GM18868 (cell line): ENCODE measurements around the gene ITSN2.
A peak's percentile ranks its signal among the peaks of the same experiment; 100 is the strongest.

Experiments used
- ATAC-seq: cut with Tn5 transposase; IDR thresholded peaks from one replicate; pipeline ENCODE4 v1.9.1; 2021; ENCODE audit warnings: mild to moderate bottlenecking, moderate library complexity; ENCODE audit not compliant: unreplicated experiment

Gene ITSN2

DNA sequence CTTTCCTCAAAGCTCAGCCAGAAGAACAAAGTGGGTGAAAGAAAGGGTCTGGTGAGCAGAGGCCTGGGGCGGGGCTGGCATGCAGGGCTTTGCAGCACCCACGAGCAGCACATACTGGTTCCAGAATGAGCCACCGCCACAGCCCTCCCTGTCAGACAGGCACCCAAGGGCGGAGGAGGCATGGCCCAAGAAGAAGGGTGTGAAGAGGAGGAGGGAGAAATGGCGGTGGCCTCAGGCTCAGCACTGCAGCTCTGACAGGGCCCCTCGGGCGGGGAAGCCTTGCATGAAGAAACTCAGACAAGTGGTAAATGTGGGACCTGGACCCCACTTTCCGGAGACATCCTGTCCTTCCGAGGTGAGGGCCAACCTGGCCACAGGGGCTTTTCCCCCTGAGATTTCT, 169.8 kb downstream of the ITSN2 start:
- no peak for ATAC-seq

DNA sequence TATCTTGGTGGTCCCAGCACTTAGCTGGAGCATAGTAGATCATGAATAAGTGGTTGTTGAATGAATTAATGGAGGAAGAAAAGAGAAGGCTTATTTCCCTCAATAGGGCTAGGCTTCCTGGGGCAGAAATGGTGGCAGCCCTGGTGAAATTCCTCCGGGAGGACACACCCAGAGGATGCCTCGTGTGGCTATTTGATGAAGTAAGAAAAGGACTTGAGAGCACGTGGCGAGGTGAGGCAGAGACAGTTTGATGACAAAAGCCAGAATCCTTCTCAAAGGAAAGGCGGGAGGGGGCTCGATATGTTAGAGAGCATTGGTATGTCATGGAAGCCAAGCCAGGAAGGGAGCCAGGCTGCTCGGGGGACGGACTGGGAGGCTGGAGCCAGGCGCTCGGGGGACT, 170.8 kb downstream of the ITSN2 start:
- no peak for ATAC-seq

- no peak for ATAC-seq
Measured at GRCh38 chr2:24183366-24184069, 176.8 kb downstream of the ITSN2 start.

DNA sequence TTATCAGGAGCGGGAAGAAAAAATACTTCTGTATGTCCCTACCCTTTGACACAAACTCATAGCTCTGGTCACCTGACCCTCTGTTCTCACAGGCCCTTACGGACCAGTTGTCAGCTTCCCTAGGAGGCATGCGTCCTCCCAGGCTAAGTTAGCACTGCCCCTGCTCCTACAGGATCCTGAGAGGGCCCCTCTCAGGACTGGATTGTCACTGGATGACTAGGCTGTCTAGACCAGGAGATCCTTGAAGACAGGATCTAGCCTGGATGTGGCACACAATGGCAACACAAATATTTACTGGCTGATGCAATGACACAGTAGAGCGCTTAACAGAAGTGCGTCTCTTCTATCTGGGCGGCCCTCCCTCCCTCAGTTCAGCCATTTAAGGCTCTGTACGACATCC, 177.8 kb downstream of the ITSN2 start:
- no peak for ATAC-seq

- no peak for ATAC-seq
Measured at GRCh38 chr2:24181849-24182248, 178.5 kb downstream of the ITSN2 start.

DNA sequence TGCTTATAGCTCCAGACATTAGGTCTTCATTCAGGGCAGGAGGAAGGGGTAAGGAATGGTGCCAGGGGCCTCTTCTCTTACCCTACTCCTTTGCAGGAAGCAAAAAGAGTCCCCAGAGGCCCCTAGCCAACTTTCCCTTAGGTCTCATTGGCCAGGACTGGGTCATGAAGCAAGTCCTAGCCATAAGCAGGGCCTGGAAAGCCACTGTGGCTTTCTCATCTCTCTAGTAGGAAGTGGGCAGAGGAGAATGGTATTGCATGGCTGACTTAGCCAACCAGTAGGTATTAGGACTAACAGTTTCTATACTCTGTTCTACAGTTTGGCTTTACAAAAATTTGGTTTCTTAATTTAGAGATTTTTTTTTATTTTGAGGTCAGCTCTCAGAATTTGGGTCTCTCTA, 180.7 kb downstream of the ITSN2 start:
- ATAC-seq = no peak

DNA sequence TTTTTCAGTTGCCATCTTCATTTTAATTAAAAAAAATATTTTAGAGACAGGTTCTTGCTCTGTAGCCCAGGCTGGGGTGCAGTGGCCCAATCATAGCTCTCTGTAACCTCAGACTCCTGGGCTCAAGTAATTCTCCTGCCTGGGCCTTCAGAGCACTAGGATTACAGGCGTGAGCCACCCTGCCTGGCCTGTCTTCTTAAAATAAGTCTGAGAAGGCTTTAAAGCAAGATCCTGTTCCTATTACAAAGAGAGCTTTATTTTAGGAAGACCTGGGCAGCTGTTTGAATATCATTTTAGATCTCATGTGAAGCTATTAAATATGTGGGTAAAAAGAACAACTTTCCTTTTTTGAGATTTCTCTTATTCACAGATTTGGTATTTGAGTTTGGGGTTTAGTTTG, 184.0 kb downstream of the ITSN2 start:
- no peak for ATAC-seq

DNA sequence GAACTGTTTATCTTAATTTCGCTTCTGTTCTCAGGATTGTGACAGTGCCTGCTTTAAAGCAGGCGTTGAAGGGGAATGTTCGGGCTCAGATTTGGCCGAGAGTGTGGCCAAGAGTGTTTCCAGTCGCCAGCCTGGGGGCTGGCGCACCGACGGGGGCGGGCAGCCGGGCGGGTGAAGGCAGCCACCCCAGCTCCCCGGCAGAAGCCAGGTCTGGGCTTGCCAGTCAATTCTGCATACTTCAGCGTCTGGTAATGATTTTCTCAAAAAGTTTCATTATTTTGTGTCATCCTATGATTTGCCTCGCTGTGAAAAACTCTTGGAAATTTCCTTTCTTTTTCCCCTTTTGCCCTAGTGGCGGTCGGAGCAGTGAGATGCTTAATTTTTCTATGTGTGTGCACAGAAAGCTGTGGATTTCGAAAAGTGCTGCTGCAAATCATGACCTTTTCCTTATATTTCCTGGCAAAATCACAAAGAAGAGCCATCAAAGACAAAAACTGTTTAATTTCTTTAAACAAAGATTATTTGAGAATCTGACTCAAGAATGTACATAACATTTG, 184.6 kb downstream of the ITSN2 start:
- ATAC-seq = no peak

DNA sequence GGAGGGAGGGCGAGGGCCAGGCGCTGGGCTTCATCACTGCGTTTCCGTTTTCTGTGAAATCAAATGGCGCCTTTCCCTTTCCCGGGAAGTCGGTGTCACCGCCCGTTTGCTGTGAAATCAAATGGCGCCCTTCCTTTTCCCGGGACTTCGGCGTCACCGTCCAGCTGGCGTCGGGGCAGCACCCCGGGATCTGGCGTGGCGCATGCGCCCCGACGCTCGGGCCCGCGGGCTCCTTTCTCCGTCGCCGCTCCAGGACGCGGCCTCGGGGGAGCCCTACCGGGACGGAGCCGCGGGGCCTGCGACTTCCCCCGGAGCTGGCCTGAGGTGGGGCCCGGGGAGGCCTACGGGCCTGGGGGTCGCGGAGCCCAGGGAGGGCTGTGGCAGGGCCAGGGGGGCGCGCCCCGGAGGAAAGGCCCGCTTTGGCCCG, 185.5 kb downstream of the ITSN2 start, which contains the start of gene FAM228A:
FAM228A (plus strand) TSS at position 203 of the 427 bp plus-strand sequence. CDS start 428 bp downstream, outside the sequence.
- no peak for ATAC-seq

- no peak for ATAC-seq
Measured at GRCh38 chr2:24169023-24169422, 191.3 kb downstream of the ITSN2 start.

- ATAC-seq = peak; percentile 77
Measured at GRCh38 chr2:24164416-24164973, 195.8 kb downstream of the ITSN2 start.

GRCh38 chr2:24163601-24164000, 196.7 kb downstream of the ITSN2 start:
- ATAC-seq = no peak

GRCh38 chr2:24163186-24163585, 197.2 kb downstream of the ITSN2 start:
- no peak for ATAC-seq

- ATAC-seq = no peak
Measured at GRCh38 chr2:24162494-24162893, 197.8 kb downstream of the ITSN2 start.

- no peak for ATAC-seq
Measured at GRCh38 chr2:24160761-24161160, 199.6 kb downstream of the ITSN2 start.

DNA sequence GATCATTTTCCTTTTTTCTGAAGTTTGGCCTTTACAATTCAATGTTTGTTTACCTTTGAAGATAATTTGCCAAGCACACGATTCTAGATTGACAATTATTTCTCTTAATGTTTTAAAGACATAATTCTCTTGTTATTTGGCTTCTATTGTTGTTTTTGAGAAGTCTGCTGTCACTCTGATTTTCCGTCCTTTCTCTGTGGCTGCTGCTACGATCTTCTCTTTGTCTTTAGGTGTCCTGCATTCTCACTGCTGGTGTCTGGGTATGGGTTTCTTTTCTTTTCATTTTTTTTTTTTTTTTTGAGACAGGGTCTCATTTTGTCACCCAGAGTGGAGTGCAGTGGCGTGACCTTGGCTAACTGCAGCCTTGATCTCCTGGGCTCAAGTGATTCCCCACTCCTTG, 200.6 kb downstream of the ITSN2 start:
- ATAC-seq = no peak

- ATAC-seq = no peak
Measured at GRCh38 chr2:24158131-24158530, 202.2 kb downstream of the ITSN2 start.

DNA sequence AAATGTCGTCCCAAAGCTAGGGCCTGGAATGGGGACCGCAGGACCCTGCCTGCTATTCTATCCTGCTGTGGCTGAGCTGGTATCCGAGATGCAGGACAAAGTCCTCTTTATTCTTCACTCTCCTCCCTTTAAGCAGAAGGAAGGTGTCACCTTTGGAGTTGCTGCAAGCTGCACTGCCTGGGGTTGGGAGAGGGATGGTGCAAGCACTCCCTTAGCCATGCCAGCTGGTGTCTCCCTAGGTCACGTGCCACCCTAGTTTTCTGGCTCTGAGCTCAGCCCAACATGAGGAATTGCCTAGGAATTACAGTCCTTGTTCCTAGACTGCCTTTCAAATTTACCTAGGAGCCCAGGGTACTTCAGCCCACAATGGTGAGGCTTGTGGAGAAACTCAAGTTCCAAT, 206.9 kb downstream of the ITSN2 start:
- ATAC-seq = no peak
